ENCODE results near the gene ZNF821. TPM values are rescaled to one million over a fixed set of nuclear protein-coding genes. Genes with fewer than 3 reads are reported as not detected.
A peak's percentile ranks its signal among the peaks of the same experiment; 100 is the strongest.
"Not testable (repeated sequence)": the region's sequence is repeated elsewhere in the genome, so short reads cannot be mapped to it uniquely, and the experiment has no call there.

ZNF821 gene
- total RNA-seq: 6.7 TPM
- long read RNA-seq, transcript ZNF821-202 (8 exons, 2,000 nt): major isoform, 6 of 52 reads
- long read RNA-seq, partial matches to known transcripts: 0 of 52 reads
- long read RNA-seq, other reads (novel, unspliced or antisense): 38 of 52 reads

- DNase-seq (ENCODE audit: low spot score): peak; percentile 93
Observed at GRCh38 chr16:71883849-71884638, at the start of gene ZNF821. Gene ZNF821 (minus strand): TSS chr16:71884182. CDS start chr16:71879946, 4,236 bp downstream.

DNA sequence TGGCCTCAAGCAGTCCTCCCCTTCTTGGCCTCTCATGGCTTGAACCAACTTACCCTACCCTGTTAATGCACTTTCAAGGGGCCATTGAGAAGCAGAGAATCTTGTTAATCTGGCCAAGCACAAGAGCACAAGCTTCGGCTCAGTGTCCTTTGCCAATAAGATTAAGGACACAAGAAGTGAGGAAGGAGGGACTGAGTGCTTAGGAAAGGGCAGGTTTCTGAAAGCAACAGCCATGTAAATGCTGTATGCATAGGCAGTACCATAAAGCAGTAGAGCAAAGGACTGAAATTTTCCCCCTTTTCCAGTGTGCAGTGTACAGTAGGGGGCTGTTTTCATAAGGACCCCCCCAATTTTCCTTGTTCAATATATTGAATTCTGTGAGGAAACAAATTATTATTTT lies 49.0 kb upstream of the ZNF821 start:
- no peak for DNase-seq (ENCODE audit: low spot score)

- no peak for DNase-seq (ENCODE audit: low spot score)
Observed at GRCh38 chr16:71931599-71931998, 47.6 kb upstream of the ZNF821 start.

- DNase-seq (ENCODE audit: low spot score): no peak
Observed at GRCh38 chr16:71931001-71931400, 47.0 kb upstream of the ZNF821 start.

DNA sequence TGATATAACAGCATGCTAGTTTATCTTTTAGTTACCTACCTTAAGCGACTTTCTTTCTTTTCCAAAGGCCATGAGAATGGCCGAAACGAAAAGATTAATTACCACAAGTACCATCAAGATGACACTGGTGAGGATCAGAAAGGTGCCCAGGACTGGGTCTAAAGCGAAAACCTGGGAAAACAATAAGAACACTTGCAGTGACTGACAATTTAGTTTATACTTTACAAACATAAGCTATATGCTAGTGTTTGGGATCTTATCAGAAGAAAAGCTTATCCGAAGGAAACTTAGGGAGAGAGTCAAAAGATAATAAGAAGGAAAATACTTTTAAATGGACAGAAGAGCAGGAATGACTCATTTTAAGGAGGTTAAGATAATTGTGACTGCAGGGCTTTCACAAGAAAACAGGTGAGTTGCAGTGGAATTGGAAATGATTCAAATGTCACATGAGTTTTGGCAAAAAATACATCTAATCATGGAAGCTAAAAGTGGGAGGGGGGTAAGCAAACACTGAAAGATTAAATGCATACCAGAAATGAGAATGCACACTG lies 46.1 kb upstream of the ZNF821 start:
- no peak for DNase-seq (ENCODE audit: low spot score)

- DNase-seq (ENCODE audit: low spot score): no peak
Observed at GRCh38 chr16:71929048-71929447, 45.1 kb upstream of the ZNF821 start.

DNA sequence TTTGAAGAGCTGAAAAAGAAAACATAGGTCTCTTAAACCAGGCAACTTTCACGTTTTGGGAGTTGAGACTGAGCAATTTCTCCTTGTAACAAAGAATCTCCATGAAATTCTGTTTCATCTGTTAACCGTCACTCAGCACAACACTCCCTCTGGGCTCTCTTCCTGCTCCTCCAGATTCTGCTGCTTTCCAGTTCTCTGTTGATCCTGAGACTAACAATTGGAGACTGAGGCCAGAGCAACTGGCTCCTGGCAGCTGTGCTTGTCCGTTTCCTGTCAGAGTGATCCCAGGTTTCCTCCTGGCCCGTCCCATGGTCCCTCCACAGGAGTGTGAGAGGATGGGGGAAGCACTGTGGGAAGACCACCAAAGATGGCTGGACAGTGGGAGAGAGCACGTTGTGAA lies 43.8 kb upstream of the ZNF821 start:
- no peak for DNase-seq (ENCODE audit: low spot score)

DNA sequence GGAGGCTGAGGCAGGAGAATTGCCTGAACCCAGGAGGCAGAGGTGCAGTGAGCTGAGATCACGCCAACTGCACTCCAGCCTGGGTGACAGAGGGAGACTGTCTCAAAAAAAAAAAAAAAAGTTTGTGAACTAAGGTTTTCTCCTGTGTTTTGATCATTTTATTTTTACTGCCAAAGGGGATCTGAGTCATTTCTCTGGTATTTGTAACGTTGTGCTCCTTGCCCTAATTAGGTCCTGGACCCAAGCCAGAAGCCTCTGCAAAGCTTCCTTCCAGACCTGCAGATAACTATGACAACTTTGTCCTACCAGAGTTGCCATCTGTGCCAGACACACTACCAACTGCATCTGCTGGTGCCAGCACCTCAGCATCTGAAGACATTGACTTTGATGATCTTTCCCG lies 43.4 kb upstream of the ZNF821 start:
- no peak for DNase-seq (ENCODE audit: low spot score)

GRCh38 chr16:71924710-71925109 lies 40.7 kb upstream of the ZNF821 start:
- no peak for DNase-seq (ENCODE audit: low spot score)

- DNase-seq (ENCODE audit: low spot score): no peak
Observed at GRCh38 chr16:71923941-71924690, 40.1 kb upstream of the ZNF821 start.

GRCh38 chr16:71920658-71921057 lies 36.7 kb upstream of the ZNF821 start:
- DNase-seq (ENCODE audit: low spot score): no peak

DNA sequence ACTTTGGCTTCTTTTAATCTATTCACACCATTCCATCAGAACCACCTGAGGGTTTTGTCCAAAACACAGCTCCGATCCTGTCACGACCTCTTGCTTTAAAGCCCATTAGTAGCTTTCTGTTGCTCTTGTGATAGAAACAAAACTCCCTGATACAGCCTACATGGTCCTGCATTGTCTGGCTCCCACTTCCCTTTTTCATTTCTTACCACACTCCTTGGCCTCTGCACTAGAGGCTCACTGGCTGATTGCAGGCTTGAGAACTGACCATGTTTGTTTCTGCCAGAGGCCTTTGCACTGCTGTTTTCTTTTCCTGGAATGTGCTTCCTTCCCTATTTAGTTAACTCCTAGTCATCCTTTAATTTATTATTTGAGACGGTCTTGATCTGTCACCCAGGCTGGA lies 35.1 kb upstream of the ZNF821 start:
- no peak for DNase-seq (ENCODE audit: low spot score)

DNA sequence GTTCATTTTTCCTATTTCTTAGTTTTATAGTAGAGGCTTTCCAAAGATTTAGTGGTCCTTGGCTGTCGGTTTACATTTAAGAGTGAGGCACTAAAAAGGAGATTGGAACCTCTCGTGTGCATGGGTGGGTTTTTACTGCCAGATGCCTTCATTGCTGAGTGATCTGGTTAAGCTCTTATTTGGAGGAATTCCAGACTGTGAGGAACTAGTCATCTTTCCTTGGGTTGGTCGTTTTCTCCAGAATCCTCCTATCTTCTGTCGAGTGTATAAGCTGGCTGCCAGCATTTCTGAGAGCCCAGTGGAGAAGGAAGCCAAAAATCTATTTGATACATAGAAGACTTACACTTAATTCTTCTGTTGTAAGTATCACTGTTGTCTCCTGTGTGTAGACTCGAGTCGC lies 33.9 kb upstream of the ZNF821 start:
- no peak for DNase-seq (ENCODE audit: low spot score)

DNA sequence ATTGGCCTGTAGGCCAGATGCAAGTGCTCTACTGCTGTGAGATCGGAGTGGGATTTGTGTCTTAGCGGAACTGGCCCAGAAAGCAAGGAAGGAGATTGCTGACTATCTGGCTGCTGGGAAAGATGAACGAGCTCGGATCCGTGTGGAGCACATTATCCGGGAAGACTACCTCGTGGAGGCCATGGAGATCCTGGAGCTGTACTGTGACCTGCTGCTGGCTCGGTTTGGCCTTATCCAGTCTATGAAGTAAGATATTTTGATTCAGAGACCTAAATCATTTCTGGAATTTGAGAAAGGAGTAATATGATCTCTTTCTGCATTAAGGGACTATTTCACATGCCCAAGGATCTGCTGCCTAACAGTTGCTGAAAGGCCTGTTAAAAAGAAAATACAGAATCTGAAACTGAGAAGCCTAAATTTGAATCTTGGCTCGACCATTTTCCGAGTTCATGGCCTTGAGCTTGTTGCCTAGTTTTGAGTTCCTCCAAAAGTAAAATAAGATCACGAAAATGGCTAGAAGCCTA lies 32.5 kb upstream of the ZNF821 start:
- DNase-seq (ENCODE audit: low spot score): no peak

DNA sequence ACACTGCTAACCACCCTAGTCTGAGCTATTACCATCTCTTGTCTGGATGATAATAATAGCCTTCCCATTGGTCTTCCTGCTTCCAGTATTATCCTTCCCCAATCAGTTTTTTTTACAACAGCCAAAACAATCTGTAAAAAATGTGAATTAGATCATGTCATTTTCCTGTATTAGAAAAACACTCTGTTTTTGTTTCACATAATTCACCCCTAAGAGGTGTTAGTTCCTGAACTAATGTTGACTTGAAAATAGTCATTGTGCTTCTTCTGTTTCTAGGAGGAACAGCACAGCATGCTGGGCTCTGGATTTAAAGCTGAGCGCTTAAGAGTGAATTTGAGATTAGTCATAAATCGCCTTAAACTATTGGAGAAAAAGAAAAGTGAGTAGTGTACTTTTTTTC lies 31.4 kb upstream of the ZNF821 start:
- DNase-seq (ENCODE audit: low spot score): no peak

DNA sequence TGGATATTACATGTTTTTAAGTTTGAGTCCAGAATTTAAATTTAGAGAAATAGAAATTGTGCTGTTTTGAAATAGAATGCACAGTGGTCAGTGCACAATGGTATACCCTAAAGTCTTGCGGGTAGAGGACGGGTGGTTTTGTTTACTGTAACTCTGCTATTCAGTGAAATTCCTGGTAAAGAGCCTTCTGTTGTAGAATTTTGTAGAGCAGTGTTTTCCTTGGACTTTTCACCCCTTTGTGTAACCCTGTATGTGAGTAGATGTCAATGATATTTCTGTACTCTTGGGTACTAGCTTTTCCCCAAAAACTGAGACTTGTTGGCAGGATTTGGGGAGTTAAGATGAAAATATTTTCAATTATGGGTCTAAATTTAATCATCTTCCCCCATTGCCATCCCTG lies 30.8 kb upstream of the ZNF821 start:
- no peak for DNase-seq (ENCODE audit: low spot score)

GRCh38 chr16:71912534-71913275 lies 28.7 kb upstream of the ZNF821 start:
- DNase-seq (ENCODE audit: low spot score): no peak

DNA sequence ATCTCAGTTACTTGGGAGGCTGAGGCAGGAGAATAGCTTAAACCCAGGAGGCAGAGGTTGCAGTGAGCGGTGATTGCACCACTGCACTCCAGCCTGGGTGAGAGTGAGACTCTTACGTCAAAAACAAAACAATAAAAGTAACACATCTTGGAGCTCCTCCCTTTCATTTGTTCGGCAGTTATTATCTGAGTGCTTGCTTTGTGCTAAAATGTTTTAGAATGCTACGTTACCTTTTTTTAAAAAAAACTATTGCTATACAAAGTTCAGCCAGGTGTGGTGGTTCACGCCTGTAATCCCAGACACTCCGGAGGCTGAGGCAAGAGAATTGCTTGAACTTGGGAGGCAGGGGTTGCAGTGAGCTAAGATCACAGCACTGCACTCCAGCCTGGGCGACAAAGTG lies 27.1 kb upstream of the ZNF821 start:
- DNase-seq (ENCODE audit: low spot score): no peak

GRCh38 chr16:71905765-71906164 lies 21.8 kb upstream of the ZNF821 start:
- DNase-seq (ENCODE audit: low spot score): not testable (repeated sequence)

DNA sequence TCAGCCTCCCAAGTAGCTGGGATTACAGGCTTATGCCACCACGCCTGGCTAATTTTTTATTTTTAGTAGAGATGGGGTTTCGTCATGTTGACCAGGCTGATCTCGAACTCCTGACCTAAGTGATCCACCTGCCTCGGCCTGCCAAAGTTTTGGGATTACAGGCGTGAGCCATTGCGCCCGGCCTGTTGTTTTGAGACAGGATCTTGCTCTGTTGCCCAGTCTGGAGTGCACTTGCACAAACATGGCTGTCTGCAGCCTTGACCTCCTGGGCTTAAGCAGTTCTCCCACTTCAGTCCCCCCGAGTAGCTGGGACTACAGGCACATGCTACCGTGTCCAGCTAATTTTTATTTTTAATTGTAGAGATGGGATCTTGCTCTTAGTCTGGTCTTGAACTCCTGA lies 20.3 kb upstream of the ZNF821 start:
- no peak for DNase-seq (ENCODE audit: low spot score)

DNA sequence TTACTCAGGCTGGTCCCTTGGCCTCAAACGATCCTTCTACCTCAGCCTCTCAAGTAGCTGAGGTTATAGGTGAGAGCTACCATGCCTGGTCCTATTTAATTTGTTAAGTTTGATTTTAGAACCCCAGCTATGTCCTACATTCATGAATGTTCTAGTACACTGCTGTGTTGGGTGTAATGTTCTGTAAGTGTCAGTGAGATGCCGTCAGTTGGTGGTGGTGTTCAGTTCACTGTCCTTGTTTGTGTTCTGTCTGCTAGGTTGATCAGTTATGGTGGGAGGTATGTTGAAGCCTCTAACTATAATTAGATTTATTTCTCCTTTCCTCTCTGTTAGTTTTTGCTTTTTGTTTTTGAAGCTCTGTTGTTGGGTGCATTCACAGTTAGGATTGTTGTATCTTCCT lies 19.6 kb upstream of the ZNF821 start:
- DNase-seq (ENCODE audit: low spot score): no peak
